HepG2 (cell line): Measurements from ENCODE around the gene C10orf143. TPM values are rescaled to one million over a fixed set of nuclear protein-coding genes. Genes with fewer than 3 reads are reported as not detected.
A peak's percentile ranks its signal among the peaks of the same experiment; 100 is the strongest.

Experiments used
- GLI4 ChIP-seq: sonication (generic); formaldehyde crosslinking; IDR thresholded peaks from 2 replicates; pipeline ENCODE4 v1.5.1; 2020; ENCODE audit warnings: missing genetic modification reagents, mild to moderate bottlenecking, moderate library complexity, borderline replicate concordance
- GTF3A ChIP-seq: sonication (generic); formaldehyde crosslinking; conservative IDR thresholded peaks from 2 replicates; pipeline ENCODE4 v1.4.0; 2020; ENCODE audit warnings: mild to moderate bottlenecking, missing genetic modification reagents
- MIER2 ChIP-seq: IDR thresholded peaks from 2 replicates; pipeline ENCODE4 v1.6.1; 2016; ENCODE audit warnings: missing biosample characterization, missing genetic modification reagents
- MTF2 ChIP-seq: sonication (generic); formaldehyde crosslinking; IDR thresholded peaks from 2 replicates; pipeline ENCODE4 v1.5.0; 2020; ENCODE audit warnings: missing genetic modification reagents, borderline replicate concordance
- REL ChIP-seq: sonication (generic); formaldehyde crosslinking; conservative IDR thresholded peaks from 2 replicates; pipeline ENCODE4 v1.8.0; 2022; ENCODE audit warnings: mild to moderate bottlenecking, missing genetic modification reagents, moderate library complexity
- REXO4 ChIP-seq: sonication (generic); formaldehyde crosslinking; IDR thresholded peaks from 2 replicates; pipeline ENCODE4 v1.8.0; 2022; ENCODE audit warnings: missing genetic modification reagents, mild to moderate bottlenecking, borderline replicate concordance
- TBP ChIP-seq: sonication (generic); formaldehyde crosslinking; IDR thresholded peaks from 2 replicates; pipeline ENCODE4 v1.5.0; 2020; ENCODE audit warnings: missing genetic modification reagents
- ZBTB20 ChIP-seq: sonication (generic); formaldehyde crosslinking; IDR thresholded peaks from 2 replicates; pipeline ENCODE4 v1.8.1; 2023; ENCODE audit warnings: missing genetic modification reagents, low read depth, mild to moderate bottlenecking, borderline replicate concordance
- ZBTB7A ChIP-seq: sonication (generic); formaldehyde crosslinking; IDR thresholded peaks from 2 replicates; pipeline ENCODE4 v1.8.0; 2022; ENCODE audit warnings: mild to moderate bottlenecking, missing genetic modification reagents
- ZC3H4 ChIP-seq: sonication (generic); formaldehyde crosslinking; IDR thresholded peaks from 2 replicates; pipeline ENCODE4 v1.4.0; 2020; ENCODE audit warnings: missing genetic modification reagents, borderline replicate concordance
- ZMYM4 ChIP-seq: sonication (generic); formaldehyde crosslinking; IDR thresholded peaks from 2 replicates; pipeline ENCODE4 v1.8.1; 2023; ENCODE audit warnings: mild to moderate bottlenecking, missing genetic modification reagents
- ZNF136 ChIP-seq: sonication (generic); formaldehyde crosslinking; IDR thresholded peaks from 2 replicates; pipeline ENCODE4 v1.8.1; 2022; ENCODE audit warnings: low read depth, mild to moderate bottlenecking, moderate library complexity, missing genetic modification reagents
- ZNF17 ChIP-seq: sonication (generic); formaldehyde crosslinking; IDR thresholded peaks from 2 replicates; pipeline ENCODE4 v1.5.0; 2020; ENCODE audit warnings: mild to moderate bottlenecking, missing genetic modification reagents
- ZNF180 ChIP-seq: sonication (generic); formaldehyde crosslinking; IDR thresholded peaks from 2 replicates; pipeline ENCODE4 v1.4.0; 2020; ENCODE audit warnings: low read depth, missing genetic modification reagents, borderline replicate concordance
- ZNF292 ChIP-seq: sonication (generic); formaldehyde crosslinking; IDR thresholded peaks from 2 replicates; pipeline ENCODE4 v1.8.1; 2022; ENCODE audit warnings: mild to moderate bottlenecking, low read depth, missing genetic modification reagents, borderline replicate concordance
- polyA plus RNA-seq, 8 experiments: library from polyadenylated mRNA; depleted of rRNA in 3 of 8; stranded (reverse) in 7 of 8; unstranded in 1 of 8; fragments of >200 nt; fragmentation: Illumina TruSeq in 4 of 8; extraction: Trizol in 4 of 8; gene quantifications; 2 replicates each; pipeline versions ENCODE4 v1.2.1 to v1.2.3, GENCODE V29; 2011 to 2016; ENCODE audit warnings: low read depth in 4 of 8, missing spikeins in 1 of 8, mixed read lengths in 1 of 8; ENCODE audit not compliant: insufficient read depth in 1 of 8
- total RNA-seq, 5 experiments: library from RNA; depleted of rRNA; stranded (reverse); fragments of >200 nt; fragmentation: Illumina TruSeq; extraction: Trizol; gene quantifications; 2 replicates each; pipeline ENCODE4 v1.2.3, GENCODE V29; 2016; ENCODE audit warnings: low read depth in 1 of 5
- TF ChIP-seq, protein P1 (sequence below): sonication (generic); formaldehyde crosslinking; IDR thresholded peaks from 2 replicates; pipeline ENCODE4 v1.4.0; 2020; ENCODE audit warnings: missing genetic modification reagents
- TF ChIP-seq, protein P2 (sequence below): sonication (generic); formaldehyde crosslinking; IDR thresholded peaks from 2 replicates; pipeline ENCODE4 v1.4.0; 2020; ENCODE audit warnings: low read depth, mild to moderate bottlenecking, missing genetic modification reagents
- TF ChIP-seq, protein P3 (sequence below): sonication (generic); formaldehyde crosslinking; IDR thresholded peaks from 2 replicates; pipeline ENCODE4 v1.5.0; 2020; ENCODE audit warnings: missing genetic modification reagents
- TF ChIP-seq, protein P4 (sequence below): IDR thresholded peaks from 2 replicates; pipeline ENCODE4 v1.4.0; 2020; ENCODE audit warnings: mild to moderate bottlenecking, missing genetic modification reagents
- TF ChIP-seq, protein P5 (sequence below): sonication (generic); formaldehyde crosslinking; IDR thresholded peaks from 2 replicates; pipeline ENCODE4 v1.8.1; 2023; ENCODE audit warnings: mild to moderate bottlenecking, inconsistent platforms, moderate library complexity, missing genetic modification reagents, borderline replicate concordance

C10orf143 gene
- total and polyA plus RNA-seq, 2 of the 13 experiments (the other 11 are each of a cell fraction or from before 2014, with no cell fraction given), result 0.21 to 0.91 TPM

DNA sequence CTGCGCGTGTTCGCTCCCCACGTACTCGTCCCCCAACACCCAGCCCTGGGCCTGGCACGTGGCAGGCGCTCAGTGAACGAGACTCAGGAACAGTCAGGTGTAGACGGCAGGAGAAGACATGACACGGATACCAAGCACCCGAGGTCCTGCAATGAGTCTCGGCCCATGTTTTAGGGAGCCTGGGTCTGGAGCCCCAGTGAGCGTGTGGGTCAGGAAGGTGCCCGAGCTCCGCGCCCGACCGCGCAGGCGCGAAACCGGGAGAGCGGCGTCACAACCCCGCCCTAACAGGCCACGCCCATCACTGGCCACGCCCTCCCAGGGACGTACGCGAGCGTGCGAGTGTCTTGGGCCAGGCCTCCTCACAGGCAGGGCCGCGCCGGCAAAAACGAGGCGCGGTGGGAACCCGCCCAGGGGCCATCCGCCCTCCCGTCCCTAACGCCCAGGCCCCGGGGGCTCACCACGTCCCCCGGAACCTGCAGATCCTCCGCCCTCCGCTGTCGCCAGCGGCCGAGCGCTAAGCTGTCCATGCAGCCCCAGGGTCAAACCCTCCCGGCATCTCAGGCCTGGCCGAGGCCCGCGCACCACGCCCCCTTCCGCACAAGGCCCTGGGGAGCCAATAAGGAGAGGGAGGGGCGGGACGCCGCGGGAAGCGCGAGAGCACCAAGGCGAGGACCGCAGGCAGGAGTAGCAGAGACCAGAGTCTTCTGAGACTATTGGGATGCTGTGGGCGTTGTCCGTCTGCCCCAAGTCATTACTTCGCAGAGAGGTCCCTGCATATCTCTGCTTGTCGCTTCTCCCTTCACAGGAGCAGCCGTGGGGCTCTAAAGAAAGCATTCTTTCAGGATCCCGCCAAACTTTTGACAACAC lies at the start of gene C10orf143 (continued):
- no peak for TF ChIP-seq ZBTB7A
- TF ChIP-seq TBP (CRISPR knock-in tag), result no peak
- TF ChIP-seq, protein P1, sequence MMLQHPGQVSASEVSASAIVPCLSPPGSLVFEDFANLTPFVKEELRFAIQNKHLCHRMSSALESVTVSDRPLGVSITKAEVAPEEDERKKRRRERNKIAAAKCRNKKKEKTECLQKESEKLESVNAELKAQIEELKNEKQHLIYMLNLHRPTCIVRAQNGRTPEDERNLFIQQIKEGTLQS (CRISPR knock-in tag), result no peak
- TF ChIP-seq REL (CRISPR knock-in tag), result peak; percentile 77; the same call in 1 of the 2 replicates
- peak; percentile 47 for TF ChIP-seq ZMYM4 (CRISPR knock-in tag)
- TF ChIP-seq, protein P2, sequence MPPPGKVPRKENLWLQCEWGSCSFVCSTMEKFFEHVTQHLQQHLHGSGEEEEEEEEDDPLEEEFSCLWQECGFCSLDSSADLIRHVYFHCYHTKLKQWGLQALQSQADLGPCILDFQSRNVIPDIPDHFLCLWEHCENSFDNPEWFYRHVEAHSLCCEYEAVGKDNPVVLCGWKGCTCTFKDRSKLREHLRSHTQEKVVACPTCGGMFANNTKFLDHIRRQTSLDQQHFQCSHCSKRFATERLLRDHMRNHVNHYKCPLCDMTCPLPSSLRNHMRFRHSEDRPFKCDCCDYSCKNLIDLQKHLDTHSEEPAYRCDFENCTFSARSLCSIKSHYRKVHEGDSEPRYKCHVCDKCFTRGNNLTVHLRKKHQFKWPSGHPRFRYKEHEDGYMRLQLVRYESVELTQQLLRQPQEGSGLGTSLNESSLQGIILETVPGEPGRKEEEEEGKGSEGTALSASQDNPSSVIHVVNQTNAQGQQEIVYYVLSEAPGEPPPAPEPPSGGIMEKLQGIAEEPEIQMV (CRISPR knock-in tag), result peak; percentile 32; the same call in 1 of the 2 replicates
- peak; percentile 50; the same call in 1 of the 2 replicates for TF ChIP-seq ZBTB20 (CRISPR knock-in tag)
- TF ChIP-seq, protein P3, sequence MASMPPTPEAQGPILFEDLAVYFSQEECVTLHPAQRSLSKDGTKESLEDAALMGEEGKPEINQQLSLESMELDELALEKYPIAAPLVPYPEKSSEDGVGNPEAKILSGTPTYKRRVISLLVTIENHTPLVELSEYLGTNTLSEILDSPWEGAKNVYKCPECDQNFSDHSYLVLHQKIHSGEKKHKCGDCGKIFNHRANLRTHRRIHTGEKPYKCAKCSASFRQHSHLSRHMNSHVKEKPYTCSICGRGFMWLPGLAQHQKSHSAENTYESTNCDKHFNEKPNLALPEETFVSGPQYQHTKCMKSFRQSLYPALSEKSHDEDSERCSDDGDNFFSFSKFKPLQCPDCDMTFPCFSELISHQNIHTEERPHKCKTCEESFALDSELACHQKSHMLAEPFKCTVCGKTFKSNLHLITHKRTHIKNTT (CRISPR knock-in tag), result no peak
- TF ChIP-seq, protein P4, sequence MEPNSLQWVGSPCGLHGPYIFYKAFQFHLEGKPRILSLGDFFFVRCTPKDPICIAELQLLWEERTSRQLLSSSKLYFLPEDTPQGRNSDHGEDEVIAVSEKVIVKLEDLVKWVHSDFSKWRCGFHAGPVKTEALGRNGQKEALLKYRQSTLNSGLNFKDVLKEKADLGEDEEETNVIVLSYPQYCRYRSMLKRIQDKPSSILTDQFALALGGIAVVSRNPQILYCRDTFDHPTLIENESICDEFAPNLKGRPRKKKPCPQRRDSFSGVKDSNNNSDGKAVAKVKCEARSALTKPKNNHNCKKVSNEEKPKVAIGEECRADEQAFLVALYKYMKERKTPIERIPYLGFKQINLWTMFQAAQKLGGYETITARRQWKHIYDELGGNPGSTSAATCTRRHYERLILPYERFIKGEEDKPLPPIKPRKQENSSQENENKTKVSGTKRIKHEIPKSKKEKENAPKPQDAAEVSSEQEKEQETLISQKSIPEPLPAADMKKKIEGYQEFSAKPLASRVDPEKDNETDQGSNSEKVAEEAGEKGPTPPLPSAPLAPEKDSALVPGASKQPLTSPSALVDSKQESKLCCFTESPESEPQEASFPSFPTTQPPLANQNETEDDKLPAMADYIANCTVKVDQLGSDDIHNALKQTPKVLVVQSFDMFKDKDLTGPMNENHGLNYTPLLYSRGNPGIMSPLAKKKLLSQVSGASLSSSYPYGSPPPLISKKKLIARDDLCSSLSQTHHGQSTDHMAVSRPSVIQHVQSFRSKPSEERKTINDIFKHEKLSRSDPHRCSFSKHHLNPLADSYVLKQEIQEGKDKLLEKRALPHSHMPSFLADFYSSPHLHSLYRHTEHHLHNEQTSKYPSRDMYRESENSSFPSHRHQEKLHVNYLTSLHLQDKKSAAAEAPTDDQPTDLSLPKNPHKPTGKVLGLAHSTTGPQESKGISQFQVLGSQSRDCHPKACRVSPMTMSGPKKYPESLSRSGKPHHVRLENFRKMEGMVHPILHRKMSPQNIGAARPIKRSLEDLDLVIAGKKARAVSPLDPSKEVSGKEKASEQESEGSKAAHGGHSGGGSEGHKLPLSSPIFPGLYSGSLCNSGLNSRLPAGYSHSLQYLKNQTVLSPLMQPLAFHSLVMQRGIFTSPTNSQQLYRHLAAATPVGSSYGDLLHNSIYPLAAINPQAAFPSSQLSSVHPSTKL (CRISPR knock-in tag), result no peak; the same call in none of the 2 replicates
- TF ChIP-seq REXO4 (CRISPR knock-in tag), result peak; percentile 9; the same call in 1 of the 2 replicates
- no peak for TF ChIP-seq MIER2
- TF ChIP-seq GTF3A (CRISPR knock-in tag), result no peak; the same call in 1 of the 2 replicates
- no peak for TF ChIP-seq ZNF292 (CRISPR knock-in tag)
- no peak for TF ChIP-seq MTF2
- no peak for TF ChIP-seq ZNF17 (CRISPR knock-in tag)
- TF ChIP-seq ZC3H4, result no peak; the same call in 1 of the 2 replicates
- TF ChIP-seq GLI4 (CRISPR knock-in tag), result no peak; the same call in 1 of the 2 replicates
- TF ChIP-seq, protein P5, sequence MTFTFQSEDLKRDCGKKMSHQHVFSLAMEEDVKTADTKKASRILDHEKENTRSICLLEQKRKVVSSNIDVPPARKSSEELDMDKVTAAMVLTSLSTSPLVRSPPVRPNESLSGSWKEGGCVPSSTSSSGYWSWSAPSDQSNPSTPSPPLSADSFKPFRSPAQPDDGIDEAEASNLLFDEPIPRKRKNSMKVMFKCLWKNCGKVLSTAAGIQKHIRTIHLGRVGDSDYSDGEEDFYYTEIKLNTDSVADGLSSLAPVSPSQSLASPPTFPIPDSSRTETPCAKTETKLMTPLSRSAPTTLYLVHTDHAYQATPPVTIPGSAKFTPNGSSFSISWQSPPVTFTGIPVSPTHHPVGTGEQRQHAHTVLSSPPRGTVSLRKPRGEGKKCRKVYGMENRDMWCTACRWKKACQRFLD (CRISPR knock-in tag), result 0 out of 2 replicates have a peak, but pooled peaks have one; percentile 85
- TF ChIP-seq ZNF180 (CRISPR knock-in tag), result no peak
- TF ChIP-seq ZNF136, result peak; percentile 87; the same call in 1 of the 2 replicates
